ENCODE measurements around the gene MSANTD1.

MSANTD1 gene

DNA sequence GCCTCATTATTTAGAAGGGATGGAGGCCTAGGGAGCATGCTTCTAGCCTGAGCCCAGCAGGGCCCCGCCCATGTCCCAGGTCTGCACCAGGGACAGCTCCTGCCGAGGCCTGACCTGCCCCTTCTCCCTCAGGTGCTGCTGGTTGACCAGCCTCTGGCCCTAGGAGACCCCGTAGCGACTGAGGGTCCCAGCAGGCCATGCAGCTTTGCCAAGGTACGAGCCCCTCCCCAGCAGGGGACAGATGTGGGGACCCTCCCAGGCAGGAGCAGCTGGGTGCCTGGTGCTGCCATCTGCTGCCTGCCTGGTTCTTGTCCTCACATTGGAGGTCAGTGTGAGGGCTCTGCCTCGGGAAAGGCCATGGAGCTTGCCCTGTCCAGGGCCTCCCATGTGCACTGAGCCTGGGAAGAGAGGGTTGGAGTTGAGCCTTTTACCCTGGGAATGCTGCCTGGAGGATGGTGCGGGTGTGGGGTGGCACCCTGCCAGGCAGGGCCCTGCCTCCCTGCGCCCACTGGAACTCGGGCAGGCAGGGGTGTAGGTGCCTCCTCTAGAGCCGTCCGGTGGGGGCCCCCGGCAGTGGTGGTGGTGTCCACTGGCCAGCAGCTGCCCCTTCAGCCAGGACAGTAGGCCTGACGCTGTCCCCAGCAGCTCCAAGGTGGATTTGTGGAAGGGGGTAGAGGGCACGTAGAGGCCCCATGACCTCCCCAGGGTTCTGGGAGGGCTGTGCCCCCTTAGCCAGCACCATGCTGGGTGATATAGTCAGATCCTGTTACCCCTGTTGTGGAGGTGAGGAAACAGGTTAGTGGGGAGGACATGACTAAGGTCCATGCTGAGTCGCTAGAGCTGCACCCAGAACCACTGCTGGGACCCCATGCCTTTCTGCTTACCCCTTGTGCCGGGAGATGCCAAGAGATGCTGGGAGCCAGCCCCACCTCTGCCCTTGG is 2.2 kb upstream of the MSANTD1 start:
- no peak overlapping the region for H3K27ac ChIP-seq
- TF ChIP-seq, protein P1, sequence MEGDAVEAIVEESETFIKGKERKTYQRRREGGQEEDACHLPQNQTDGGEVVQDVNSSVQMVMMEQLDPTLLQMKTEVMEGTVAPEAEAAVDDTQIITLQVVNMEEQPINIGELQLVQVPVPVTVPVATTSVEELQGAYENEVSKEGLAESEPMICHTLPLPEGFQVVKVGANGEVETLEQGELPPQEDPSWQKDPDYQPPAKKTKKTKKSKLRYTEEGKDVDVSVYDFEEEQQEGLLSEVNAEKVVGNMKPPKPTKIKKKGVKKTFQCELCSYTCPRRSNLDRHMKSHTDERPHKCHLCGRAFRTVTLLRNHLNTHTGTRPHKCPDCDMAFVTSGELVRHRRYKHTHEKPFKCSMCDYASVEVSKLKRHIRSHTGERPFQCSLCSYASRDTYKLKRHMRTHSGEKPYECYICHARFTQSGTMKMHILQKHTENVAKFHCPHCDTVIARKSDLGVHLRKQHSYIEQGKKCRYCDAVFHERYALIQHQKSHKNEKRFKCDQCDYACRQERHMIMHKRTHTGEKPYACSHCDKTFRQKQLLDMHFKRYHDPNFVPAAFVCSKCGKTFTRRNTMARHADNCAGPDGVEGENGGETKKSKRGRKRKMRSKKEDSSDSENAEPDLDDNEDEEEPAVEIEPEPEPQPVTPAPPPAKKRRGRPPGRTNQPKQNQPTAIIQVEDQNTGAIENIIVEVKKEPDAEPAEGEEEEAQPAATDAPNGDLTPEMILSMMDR (conservative IDR thresholded peaks at IDR 0.05): 0 out of 2 replicates have a peak, but pooled peaks have one; percentile 11

DNA sequence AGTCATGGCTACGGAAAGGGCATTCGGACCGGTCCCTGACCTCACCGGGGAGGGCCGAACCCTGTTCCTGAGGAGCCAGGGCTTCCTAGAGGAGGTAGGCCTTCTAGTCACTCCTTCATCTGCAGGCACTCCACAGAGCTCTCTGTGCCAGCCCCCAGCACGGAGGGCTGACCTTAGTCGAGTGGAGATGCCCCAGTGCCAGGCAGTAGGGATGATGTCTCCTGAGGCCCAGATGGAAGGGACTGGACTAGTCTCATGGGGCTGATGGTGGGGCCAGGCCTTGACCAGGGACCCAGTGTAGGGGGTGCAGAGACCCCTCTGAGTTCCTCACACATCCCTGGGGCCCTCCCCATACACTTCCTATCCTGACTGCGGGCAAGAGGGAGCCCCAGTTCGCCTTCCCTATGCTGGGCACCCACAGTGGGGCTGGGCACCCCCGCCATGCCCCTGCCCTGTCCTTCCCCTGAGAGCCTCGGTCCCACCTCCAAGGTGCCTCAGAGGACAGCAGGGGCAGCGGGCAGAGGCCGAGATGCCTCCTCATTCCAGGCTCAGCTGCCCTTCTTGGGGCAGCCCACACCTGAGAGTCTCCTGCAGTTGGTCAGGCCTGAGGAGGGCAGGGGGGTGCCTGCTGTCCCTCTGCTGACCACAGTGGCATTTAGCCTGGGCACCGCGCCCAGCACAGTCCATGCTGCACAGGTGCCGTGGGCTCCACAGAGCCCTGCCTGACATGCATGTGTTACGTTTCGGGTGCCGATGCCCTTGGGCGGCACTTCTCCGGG is 1.4 kb upstream of the MSANTD1 start:
- TF ChIP-seq, protein P1 (conservative IDR thresholded peaks at IDR 0.05): no peak
- no peak overlapping the region for H3K27ac ChIP-seq

- TF ChIP-seq, protein P1 (conservative IDR thresholded peaks at IDR 0.05): no peak
Observed at GRCh38 chr4:3248178-3248480, 830 bp upstream of the MSANTD1 start.

GRCh38 chr4:3249711-3250437 is 915 bp downstream of the MSANTD1 start:
- TF ChIP-seq, protein P1 (conservative IDR thresholded peaks at IDR 0.05): no peak
- H3K27ac ChIP-seq: no peak overlapping the region

More at GRCh38 chr4:3248178-3248480, 830 bp upstream of the MSANTD1 start:
- H3K27ac ChIP-seq: no peak overlapping the region

GRCh38 chr4:3250438-3250955 is 1.5 kb downstream of the MSANTD1 start:
- no peak overlapping the region for H3K27ac ChIP-seq
- TF ChIP-seq, protein P1 (conservative IDR thresholded peaks at IDR 0.05): no peak

DNA sequence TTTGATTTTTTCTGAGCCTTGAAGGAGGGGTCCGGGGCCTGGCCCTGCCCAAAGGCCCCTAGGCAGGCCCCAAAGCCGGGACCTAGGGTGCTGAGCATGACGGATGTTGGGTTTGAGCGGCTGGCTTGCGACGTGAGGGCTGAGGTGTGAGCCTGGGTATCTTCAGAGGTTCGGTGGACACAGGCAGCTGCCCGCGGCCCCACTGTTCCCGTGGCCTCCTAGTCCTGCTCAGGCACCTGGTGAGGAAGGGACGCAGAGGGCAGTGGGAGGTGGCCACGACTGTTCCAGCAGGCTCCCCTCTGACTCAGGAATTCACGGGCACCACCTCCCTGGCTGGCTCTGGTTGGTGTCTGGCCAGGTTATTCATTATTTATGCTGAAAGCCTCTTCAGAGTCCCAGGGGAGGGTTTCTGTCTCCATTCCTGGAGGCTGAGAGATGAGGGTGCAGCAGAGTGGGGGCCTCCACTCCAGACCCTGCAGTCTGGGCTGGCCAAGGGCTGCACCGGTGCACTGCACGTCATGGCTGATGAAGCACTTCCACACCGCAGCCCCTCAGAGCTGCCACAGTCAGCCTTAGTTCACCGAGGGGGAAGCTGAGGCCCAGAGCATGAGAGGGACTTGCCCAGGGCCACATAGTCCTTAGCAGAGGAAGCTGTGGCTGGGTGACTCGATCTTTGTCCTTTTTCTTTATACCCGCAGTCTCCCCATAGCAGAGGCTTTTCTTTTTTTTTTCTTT is 2.2 kb downstream of the MSANTD1 start:
- TF ChIP-seq, protein P1 (conservative IDR thresholded peaks at IDR 0.05): no peak
- no peak overlapping the region for H3K27ac ChIP-seq
